HepG2 (cell line): ENCODE measurements around the gene MTFP1. TPM values are rescaled to one million over a fixed set of nuclear protein-coding genes. Genes with fewer than 3 reads are reported as not detected.

ENCODE experiments used
- FOXJ3 ChIP-seq: sonication (generic); formaldehyde crosslinking; IDR thresholded peaks from 2 replicates; pipeline ENCODE4 v1.4.0; 2020; ENCODE audit warnings: missing genetic modification reagents, mild to moderate bottlenecking, borderline replicate concordance
- POLR2AphosphoS5 ChIP-seq: IDR thresholded peaks from 2 replicates; pipeline ENCODE4 v1.6.1; 2012; ENCODE audit warnings: low read depth, low read length
- SNAI1 ChIP-seq: sonication (generic); formaldehyde crosslinking; IDR thresholded peaks from 2 replicates; pipeline ENCODE4 v1.5.0; 2020; ENCODE audit warnings: mild to moderate bottlenecking, missing genetic modification reagents, borderline replicate concordance
- polyA plus RNA-seq, 8 experiments: library from polyadenylated mRNA; depleted of rRNA in 3 of 8; stranded (reverse) in 7 of 8; unstranded in 1 of 8; fragments of >200 nt; fragmentation: Illumina TruSeq in 4 of 8; extraction: Trizol in 4 of 8; gene quantifications; 2 replicates each; pipeline versions ENCODE4 v1.2.1 to v1.2.3, GENCODE V29; 2011 to 2016; ENCODE audit warnings: low read depth in 4 of 8, missing spikeins in 1 of 8, mixed read lengths in 1 of 8; ENCODE audit not compliant: insufficient read depth in 1 of 8
- total RNA-seq, 5 experiments: library from RNA; depleted of rRNA; stranded (reverse); fragments of >200 nt; fragmentation: Illumina TruSeq; extraction: Trizol; gene quantifications; 2 replicates each; pipeline ENCODE4 v1.2.3, GENCODE V29; 2016; ENCODE audit warnings: low read depth in 1 of 5
- TF ChIP-seq, protein P1 (sequence below): sonication (generic); formaldehyde crosslinking; IDR thresholded peaks from one replicate; pipeline ENCODE4 v1.5.1; 2020; ENCODE audit warnings: mild to moderate bottlenecking, missing genetic modification reagents; ENCODE audit errors: not compliant biosample characterization
- TF ChIP-seq, protein P2 (sequence below): sonication (generic); formaldehyde crosslinking; IDR thresholded peaks from 2 replicates; pipeline ENCODE4 v1.4.0; 2020; ENCODE audit warnings: missing genetic modification reagents
- TF ChIP-seq, protein P3 (sequence below): IDR thresholded peaks from 2 replicates; pipeline ENCODE4 v1.6.1; 2012; ENCODE audit warnings: inconsistent platforms
- TF ChIP-seq, protein P4 (sequence below): sonication (generic); formaldehyde crosslinking; IDR thresholded peaks from 2 replicates; pipeline ENCODE4 v1.4.0; 2020; ENCODE audit warnings: missing genetic modification reagents, borderline replicate concordance
- TF ChIP-seq, protein P5 (sequence below): sonication (generic); formaldehyde crosslinking; IDR thresholded peaks from 2 replicates; pipeline ENCODE4 v1.4.0; 2020; ENCODE audit warnings: missing genetic modification reagents

Gene MTFP1
- total and polyA plus RNA-seq, 2 of the 13 experiments (the other 11 are each of a cell fraction or from before 2014, with no cell fraction given) = 29.5 to 45.6 TPM

DNA sequence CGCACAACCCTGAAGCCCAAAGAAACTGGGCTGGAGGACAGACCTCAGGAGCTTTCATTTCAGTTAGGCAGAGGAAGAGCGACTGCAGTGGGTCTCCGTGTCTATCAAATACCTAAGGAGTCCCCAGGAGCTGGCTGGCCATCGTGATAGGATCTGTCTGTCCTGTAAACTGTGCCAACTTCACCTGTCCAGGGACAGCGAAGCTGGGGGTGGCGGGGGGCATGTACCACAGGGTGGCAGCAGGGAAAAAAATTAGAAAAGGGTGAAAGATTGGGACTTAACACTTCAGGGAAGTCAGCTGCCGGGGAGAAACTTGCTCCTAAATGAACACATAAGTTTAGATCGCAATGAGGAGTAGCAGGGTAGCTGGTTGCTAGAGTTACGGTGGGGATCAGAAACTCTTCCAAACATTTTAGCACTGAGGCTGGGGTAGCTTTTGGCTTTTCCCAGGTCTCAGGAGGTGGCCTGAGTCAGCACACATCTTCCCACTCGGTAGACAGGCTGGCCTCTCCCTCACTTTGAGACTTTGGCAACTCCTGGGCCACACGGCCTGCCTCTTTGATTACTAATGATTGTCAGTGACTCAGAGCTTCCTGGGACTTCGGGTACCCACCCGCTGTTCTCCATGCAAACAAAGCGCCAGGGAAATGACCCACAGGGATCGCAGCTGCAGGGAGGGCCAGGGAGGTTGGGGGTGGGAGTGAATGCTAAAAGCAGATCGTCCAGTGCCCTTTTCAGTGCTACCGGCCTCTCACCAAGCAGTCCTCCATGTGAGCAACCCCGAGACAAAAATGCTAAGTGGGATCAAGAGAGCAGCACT lies 2.9 kb upstream of the MTFP1 start (continued):
- TF ChIP-seq, protein P1, sequence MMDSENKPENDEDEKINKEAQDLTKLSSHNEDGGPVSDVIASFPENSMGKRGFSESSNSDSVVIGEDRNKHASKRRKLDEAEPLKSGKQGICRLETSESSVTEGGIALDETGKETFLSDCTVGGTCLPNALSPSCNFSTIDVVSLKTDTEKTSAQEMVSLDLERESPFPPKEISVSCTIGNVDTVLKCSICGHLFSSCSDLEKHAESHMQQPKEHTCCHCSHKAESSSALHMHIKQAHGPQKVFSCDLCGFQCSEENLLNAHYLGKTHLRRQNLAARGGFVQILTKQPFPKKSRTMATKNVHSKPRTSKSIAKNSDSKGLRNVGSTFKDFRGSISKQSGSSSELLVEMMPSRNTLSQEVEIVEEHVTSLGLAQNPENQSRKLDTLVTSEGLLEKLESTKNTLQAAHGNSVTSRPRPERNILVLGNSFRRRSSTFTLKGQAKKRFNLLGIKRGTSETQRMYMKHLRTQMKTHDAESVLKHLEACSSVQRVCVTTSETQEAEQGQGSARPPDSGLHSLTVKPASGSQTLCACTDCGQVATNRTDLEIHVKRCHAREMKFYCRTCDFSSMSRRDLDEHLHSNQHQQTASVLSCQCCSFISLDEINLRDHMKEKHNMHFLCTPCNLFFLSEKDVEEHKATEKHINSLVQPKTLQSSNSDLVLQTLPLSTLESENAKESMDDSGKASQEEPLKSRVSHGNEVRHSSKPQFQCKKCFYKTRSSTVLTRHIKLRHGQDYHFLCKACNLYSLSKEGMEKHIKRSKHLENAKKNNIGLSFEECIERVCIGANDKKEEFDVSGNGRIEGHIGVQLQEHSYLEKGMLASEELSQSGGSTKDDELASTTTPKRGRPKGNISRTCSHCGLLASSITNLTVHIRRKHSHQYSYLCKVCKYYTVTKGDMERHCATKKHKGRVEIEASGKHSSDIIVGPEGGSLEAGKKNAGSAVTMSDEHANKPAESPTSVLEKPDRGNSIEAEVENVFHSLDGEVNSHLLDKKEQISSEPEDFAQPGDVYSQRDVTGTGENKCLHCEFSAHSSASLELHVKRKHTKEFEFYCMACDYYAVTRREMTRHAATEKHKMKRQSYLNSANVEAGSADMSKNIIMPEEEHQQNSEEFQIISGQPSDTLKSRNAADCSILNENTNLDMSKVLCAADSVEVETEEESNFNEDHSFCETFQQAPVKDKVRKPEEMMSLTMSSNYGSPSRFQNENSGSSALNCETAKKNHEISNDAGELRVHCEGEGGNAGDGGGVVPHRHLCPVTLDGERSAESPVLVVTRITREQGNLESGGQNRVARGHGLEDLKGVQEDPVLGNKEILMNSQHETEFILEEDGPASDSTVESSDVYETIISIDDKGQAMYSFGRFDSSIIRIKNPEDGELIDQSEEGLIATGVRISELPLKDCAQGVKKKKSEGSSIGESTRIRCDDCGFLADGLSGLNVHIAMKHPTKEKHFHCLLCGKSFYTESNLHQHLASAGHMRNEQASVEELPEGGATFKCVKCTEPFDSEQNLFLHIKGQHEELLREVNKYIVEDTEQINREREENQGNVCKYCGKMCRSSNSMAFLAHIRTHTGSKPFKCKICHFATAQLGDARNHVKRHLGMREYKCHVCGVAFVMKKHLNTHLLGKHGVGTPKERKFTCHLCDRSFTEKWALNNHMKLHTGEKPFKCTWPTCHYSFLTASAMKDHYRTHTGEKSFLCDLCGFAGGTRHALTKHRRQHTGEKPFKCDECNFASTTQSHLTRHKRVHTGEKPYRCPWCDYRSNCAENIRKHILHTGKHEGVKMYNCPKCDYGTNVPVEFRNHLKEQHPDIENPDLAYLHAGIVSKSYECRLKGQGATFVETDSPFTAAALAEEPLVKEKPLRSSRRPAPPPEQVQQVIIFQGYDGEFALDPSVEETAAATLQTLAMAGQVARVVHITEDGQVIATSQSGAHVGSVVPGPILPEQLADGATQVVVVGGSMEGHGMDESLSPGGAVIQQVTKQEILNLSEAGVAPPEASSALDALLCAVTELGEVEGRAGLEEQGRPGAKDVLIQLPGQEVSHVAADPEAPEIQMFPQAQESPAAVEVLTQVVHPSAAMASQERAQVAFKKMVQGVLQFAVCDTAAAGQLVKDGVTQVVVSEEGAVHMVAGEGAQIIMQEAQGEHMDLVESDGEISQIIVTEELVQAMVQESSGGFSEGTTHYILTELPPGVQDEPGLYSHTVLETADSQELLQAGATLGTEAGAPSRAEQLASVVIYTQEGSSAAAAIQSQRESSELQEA = no peak
- no peak for TF ChIP-seq POLR2AphosphoS5
- TF ChIP-seq, protein P2, sequence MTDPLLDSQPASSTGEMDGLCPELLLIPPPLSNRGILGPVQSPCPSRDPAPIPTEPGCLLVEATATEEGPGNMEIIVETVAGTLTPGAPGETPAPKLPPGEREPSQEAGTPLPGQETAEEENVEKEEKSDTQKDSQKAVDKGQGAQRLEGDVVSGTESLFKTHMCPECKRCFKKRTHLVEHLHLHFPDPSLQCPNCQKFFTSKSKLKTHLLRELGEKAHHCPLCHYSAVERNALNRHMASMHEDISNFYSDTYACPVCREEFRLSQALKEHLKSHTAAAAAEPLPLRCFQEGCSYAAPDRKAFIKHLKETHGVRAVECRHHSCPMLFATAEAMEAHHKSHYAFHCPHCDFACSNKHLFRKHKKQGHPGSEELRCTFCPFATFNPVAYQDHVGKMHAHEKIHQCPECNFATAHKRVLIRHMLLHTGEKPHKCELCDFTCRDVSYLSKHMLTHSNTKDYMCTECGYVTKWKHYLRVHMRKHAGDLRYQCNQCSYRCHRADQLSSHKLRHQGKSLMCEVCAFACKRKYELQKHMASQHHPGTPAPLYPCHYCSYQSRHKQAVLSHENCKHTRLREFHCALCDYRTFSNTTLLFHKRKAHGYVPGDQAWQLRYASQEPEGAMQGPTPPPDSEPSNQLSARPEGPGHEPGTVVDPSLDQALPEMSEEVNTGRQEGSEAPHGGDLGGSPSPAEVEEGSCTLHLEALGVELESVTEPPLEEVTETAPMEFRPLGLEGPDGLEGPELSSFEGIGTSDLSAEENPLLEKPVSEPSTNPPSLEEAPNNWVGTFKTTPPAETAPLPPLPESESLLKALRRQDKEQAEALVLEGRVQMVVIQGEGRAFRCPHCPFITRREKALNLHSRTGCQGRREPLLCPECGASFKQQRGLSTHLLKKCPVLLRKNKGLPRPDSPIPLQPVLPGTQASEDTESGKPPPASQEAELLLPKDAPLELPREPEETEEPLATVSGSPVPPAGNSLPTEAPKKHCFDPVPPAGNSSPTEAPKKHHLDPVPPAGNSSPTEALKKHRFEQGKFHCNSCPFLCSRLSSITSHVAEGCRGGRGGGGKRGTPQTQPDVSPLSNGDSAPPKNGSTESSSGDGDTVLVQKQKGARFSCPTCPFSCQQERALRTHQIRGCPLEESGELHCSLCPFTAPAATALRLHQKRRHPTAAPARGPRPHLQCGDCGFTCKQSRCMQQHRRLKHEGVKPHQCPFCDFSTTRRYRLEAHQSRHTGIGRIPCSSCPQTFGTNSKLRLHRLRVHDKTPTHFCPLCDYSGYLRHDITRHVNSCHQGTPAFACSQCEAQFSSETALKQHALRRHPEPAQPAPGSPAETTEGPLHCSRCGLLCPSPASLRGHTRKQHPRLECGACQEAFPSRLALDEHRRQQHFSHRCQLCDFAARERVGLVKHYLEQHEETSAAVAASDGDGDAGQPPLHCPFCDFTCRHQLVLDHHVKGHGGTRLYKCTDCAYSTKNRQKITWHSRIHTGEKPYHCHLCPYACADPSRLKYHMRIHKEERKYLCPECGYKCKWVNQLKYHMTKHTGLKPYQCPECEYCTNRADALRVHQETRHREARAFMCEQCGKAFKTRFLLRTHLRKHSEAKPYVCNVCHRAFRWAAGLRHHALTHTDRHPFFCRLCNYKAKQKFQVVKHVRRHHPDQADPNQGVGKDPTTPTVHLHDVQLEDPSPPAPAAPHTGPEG = no peak
- TF ChIP-seq, protein P3, sequence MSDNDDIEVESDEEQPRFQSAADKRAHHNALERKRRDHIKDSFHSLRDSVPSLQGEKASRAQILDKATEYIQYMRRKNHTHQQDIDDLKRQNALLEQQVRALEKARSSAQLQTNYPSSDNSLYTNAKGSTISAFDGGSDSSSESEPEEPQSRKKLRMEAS = no peak
- TF ChIP-seq, protein P4, sequence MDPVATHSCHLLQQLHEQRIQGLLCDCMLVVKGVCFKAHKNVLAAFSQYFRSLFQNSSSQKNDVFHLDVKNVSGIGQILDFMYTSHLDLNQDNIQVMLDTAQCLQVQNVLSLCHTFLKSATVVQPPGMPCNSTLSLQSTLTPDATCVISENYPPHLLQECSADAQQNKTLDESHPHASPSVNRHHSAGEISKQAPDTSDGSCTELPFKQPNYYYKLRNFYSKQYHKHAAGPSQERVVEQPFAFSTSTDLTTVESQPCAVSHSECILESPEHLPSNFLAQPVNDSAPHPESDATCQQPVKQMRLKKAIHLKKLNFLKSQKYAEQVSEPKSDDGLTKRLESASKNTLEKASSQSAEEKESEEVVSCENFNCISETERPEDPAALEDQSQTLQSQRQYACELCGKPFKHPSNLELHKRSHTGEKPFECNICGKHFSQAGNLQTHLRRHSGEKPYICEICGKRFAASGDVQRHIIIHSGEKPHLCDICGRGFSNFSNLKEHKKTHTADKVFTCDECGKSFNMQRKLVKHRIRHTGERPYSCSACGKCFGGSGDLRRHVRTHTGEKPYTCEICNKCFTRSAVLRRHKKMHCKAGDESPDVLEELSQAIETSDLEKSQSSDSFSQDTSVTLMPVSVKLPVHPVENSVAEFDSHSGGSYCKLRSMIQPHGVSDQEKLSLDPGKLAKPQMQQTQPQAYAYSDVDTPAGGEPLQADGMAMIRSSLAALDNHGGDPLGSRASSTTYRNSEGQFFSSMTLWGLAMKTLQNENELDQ (CRISPR knock-in tag) = no peak
- TF ChIP-seq FOXJ3 = 0 out of 2 replicates have a peak, but pooled peaks have one; percentile 6
- TF ChIP-seq, protein P5, sequence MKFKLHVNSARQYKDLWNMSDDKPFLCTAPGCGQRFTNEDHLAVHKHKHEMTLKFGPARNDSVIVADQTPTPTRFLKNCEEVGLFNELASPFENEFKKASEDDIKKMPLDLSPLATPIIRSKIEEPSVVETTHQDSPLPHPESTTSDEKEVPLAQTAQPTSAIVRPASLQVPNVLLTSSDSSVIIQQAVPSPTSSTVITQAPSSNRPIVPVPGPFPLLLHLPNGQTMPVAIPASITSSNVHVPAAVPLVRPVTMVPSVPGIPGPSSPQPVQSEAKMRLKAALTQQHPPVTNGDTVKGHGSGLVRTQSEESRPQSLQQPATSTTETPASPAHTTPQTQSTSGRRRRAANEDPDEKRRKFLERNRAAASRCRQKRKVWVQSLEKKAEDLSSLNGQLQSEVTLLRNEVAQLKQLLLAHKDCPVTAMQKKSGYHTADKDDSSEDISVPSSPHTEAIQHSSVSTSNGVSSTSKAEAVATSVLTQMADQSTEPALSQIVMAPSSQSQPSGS (CRISPR knock-in tag) = peak; percentile 8; the same call in 1 of the 2 replicates
- 0 out of 2 replicates have a peak, but pooled peaks have one; percentile 26 for TF ChIP-seq SNAI1 (CRISPR knock-in tag)
